GM23338 (cell line): ENCODE data around the gene MLC1. TPM values are rescaled to one million over a fixed set of nuclear protein-coding genes. Genes with fewer than 3 reads are reported as not detected.

Experiments
- ATAC-seq: fragments of 200-7000 bp; cut with Tn5 transposase; 3 replicates; pipeline ENCODE4 v1.9.1; 2020
- DNase-seq: peaks from one replicate; pipeline ENCODE4 v3.0.0-alpha.2; 2015; ENCODE audit warnings: low spot score
- H2AFZ ChIP-seq: fragments of 200-600 bp; sonication (generic); 2 replicates; pipeline ENCODE4 v1.8.0; 2016; ENCODE audit warnings: antibody characterized with exemption, mild to moderate bottlenecking, moderate library complexity
- H3F3A ChIP-seq: fragments of 200-600 bp; sonication (generic); replicated peaks from 2 replicates; pipeline ENCODE4 v1.8.0; 2017; ENCODE audit warnings: antibody characterized with exemption, mixed run types, low read depth
- H3K27ac ChIP-seq: fragments of 200-600 bp; sonication (generic); 2 replicates; pipeline ENCODE4 v1.6.1; 2016; ENCODE audit warnings: low read depth
- H3K27me3 ChIP-seq: fragments of 200-600 bp; sonication (generic); 2 replicates; pipeline ENCODE4 v1.8.0; 2016; ENCODE audit warnings: mild to moderate bottlenecking, mixed run types, moderate library complexity; ENCODE audit not compliant: insufficient read depth
- H3K36me3 ChIP-seq: fragments of 200-600 bp; sonication (generic); 2 replicates; pipeline ENCODE4 v1.8.0; 2016; ENCODE audit warnings: mild to moderate bottlenecking; ENCODE audit not compliant: insufficient read depth
- H3K4me1 ChIP-seq: fragments of 200-600 bp; sonication (generic); 2 replicates; pipeline ENCODE4 v1.8.0; 2016; ENCODE audit warnings: mild to moderate bottlenecking, moderate library complexity; ENCODE audit not compliant: insufficient read depth
- H3K4me2 ChIP-seq: fragments of 200-600 bp; sonication (generic); 2 replicates; pipeline ENCODE4 v1.7.1; 2017; ENCODE audit warnings: mixed run types
- H3K4me3 ChIP-seq: fragments of 200-600 bp; sonication (generic); 2 replicates; pipeline ENCODE4 v1.6.1; 2016; ENCODE audit warnings: mixed run types
- H3K79me2 ChIP-seq: fragments of 200-600 bp; sonication (generic); replicated peaks from 2 replicates; pipeline ENCODE4 v1.8.0; 2017; ENCODE audit warnings: mild to moderate bottlenecking; ENCODE audit not compliant: insufficient read depth
- H3K9me2 ChIP-seq: fragments of 200-600 bp; sonication (generic); 2 replicates; pipeline ENCODE4 v1.8.0; 2017; ENCODE audit not compliant: insufficient read depth
- H4K20me1 ChIP-seq: fragments of 200-600 bp; sonication (generic); replicated peaks from 2 replicates; pipeline ENCODE4 v1.8.0; 2017; ENCODE audit warnings: mild to moderate bottlenecking; ENCODE audit not compliant: insufficient read depth
- H3K27ac Mint-ChIP-seq: 2 replicates; pipeline ENCODE4 v1.8.0; 2020; ENCODE audit warnings: inconsistent platforms, mild to moderate bottlenecking, moderate library complexity, mixed read lengths
- H3K27me3 Mint-ChIP-seq: 3 replicates; pipeline ENCODE4 v1.8.0; 2022; ENCODE audit warnings: low read depth, mild to moderate bottlenecking, moderate library complexity, mixed read lengths, inconsistent platforms; ENCODE audit not compliant: insufficient read depth, poor library complexity
- H3K36me3 Mint-ChIP-seq: 3 replicates; pipeline ENCODE4 v1.8.0; 2021; ENCODE audit warnings: low read depth, mild to moderate bottlenecking, inconsistent platforms, moderate library complexity, mixed read lengths
- H3K4me1 Mint-ChIP-seq: 3 replicates; pipeline ENCODE4 v1.8.0; 2020; ENCODE audit warnings: mild to moderate bottlenecking, inconsistent platforms, mixed read lengths
- H3K4me3 Mint-ChIP-seq: 3 replicates; pipeline ENCODE4 v1.8.0; 2021; ENCODE audit warnings: moderate library complexity, mild to moderate bottlenecking, inconsistent platforms, mixed read lengths
- H3K9me3 Mint-ChIP-seq: 3 replicates; pipeline ENCODE4 v1.8.0; 2020; ENCODE audit warnings: moderate library complexity, mild to moderate bottlenecking, inconsistent platforms, mixed read lengths
- CREB1 ChIP-seq: fragments of 250-450 bp; sonication (Bioruptor Pico); IDR thresholded peaks from 2 replicates; pipeline ENCODE4 v1.5.0; 2020; ENCODE audit warnings: low read depth, mild to moderate bottlenecking, moderate library complexity
- EZH2 ChIP-seq: fragments of 200-600 bp; sonication (generic); IDR thresholded peaks from one replicate; pipeline ENCODE4 v1.8.0; 2017; ENCODE audit warnings: antibody characterized with exemption, mild to moderate bottlenecking, low read depth; ENCODE audit not compliant: unreplicated experiment
- EZH2phosphoT487 ChIP-seq: fragments of 200-600 bp; sonication (generic); IDR thresholded peaks from one replicate; pipeline ENCODE4 v1.8.1; 2018; ENCODE audit warnings: antibody characterized with exemption; ENCODE audit not compliant: unreplicated experiment
- JUNB ChIP-seq: IDR thresholded peaks from one replicate; pipeline ENCODE4 v1.6.1; 2016; ENCODE audit warnings: antibody characterized with exemption; ENCODE audit not compliant: unreplicated experiment
- NANOG ChIP-seq: IDR thresholded peaks from 2 replicates; pipeline ENCODE4 v1.6.1; 2016; ENCODE audit warnings: antibody characterized with exemption, borderline replicate concordance
- POLR2AphosphoS5 ChIP-seq: IDR thresholded peaks from 2 replicates; pipeline ENCODE4 v1.6.1; 2016; ENCODE audit warnings: antibody characterized with exemption, low read depth
- STAT1 ChIP-seq: IDR thresholded peaks from one replicate; pipeline ENCODE4 v1.6.1; 2016; ENCODE audit warnings: antibody characterized with exemption; ENCODE audit not compliant: unreplicated experiment
- polyA plus RNA-seq: library from polyadenylated mRNA; unstranded; fragments of >200 nt; fragmentation: Nextera tagmentation; extraction: Ambion mirVana; gene quantifications from 2 replicates; pipeline ENCODE4 v1.2.1, GENCODE V29; 2016
- total RNA-seq: library from RNA; depleted of rRNA; stranded (reverse); fragments of >200 nt; shearing (Covaris generic); gene quantifications from 2 replicates; pipeline ENCODE4 v1.2.3, GENCODE V29; 2014
- TF ChIP-seq, protein P1 (sequence below): fragments of 250-450 bp; sonication (Bioruptor Pico); IDR thresholded peaks from 2 replicates; pipeline ENCODE4 v1.5.0; 2020; ENCODE audit warnings: mild to moderate bottlenecking, moderate library complexity
- TF ChIP-seq, protein P2 (sequence below), 2 experiments: fragments of 200-600 bp in 1 of 2; sonication (generic) in 1 of 2; conservative IDR thresholded peaks; 2 replicates each; pipeline versions ENCODE4 v1.5.1 to v1.6.1; 2016 to 2017; ENCODE audit warnings: antibody characterized with exemption in 2 of 2, low read depth in 2 of 2, mild to moderate bottlenecking in 2 of 2, moderate library complexity in 1 of 2
- TF ChIP-seq, protein P3 (sequence below): IDR thresholded peaks from one replicate; pipeline ENCODE4 v1.6.1; 2018; ENCODE audit warnings: antibody characterized with exemption; ENCODE audit not compliant: unreplicated experiment

The MLC1 gene
- total and polyA plus RNA-seq, 2 experiments from 2014 or later, result not detected

DNA sequence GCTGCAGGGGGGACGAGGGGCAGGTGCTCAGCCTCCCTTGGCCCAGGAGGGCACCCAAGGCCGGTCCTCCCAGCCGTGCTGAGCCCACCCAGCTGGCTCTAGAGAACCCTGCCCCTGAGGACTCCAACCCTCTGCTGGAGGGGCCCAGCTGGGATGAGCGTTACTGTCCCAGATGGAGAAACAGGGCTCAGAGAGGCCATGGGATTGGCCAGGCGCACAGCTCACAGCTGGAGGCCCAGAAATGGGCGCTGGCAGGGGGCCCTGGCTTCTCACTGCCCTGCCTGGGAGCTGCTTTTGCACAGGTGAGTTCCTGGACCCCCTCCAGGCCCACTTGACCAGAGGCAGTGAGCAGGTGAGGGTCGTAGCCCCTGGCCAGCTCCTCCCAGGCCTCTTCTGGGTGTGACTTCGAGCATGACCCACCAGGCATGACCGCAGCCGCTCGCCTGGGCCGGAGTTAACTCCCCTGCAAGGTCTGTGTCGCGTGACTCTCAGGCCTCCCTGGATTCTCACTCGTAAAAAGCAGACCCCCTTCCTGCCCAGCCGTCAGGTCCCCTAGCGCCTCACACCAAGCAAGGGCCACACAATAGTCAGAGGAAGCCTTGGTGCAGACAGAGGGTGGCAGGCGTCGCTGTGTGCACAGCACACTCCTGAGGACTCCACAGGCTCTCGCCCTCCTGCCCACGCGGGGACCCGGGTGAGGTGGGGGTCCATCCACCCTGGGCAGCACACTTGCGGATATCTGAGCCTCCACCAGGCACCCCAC lies 52.9 kb downstream of the MLC1 start:
- H3K4me3 ChIP-seq, result no peak overlapping the region
- TF ChIP-seq POLR2AphosphoS5, result no peak
- no peak for TF ChIP-seq EZH2
- TF ChIP-seq, protein P1, sequence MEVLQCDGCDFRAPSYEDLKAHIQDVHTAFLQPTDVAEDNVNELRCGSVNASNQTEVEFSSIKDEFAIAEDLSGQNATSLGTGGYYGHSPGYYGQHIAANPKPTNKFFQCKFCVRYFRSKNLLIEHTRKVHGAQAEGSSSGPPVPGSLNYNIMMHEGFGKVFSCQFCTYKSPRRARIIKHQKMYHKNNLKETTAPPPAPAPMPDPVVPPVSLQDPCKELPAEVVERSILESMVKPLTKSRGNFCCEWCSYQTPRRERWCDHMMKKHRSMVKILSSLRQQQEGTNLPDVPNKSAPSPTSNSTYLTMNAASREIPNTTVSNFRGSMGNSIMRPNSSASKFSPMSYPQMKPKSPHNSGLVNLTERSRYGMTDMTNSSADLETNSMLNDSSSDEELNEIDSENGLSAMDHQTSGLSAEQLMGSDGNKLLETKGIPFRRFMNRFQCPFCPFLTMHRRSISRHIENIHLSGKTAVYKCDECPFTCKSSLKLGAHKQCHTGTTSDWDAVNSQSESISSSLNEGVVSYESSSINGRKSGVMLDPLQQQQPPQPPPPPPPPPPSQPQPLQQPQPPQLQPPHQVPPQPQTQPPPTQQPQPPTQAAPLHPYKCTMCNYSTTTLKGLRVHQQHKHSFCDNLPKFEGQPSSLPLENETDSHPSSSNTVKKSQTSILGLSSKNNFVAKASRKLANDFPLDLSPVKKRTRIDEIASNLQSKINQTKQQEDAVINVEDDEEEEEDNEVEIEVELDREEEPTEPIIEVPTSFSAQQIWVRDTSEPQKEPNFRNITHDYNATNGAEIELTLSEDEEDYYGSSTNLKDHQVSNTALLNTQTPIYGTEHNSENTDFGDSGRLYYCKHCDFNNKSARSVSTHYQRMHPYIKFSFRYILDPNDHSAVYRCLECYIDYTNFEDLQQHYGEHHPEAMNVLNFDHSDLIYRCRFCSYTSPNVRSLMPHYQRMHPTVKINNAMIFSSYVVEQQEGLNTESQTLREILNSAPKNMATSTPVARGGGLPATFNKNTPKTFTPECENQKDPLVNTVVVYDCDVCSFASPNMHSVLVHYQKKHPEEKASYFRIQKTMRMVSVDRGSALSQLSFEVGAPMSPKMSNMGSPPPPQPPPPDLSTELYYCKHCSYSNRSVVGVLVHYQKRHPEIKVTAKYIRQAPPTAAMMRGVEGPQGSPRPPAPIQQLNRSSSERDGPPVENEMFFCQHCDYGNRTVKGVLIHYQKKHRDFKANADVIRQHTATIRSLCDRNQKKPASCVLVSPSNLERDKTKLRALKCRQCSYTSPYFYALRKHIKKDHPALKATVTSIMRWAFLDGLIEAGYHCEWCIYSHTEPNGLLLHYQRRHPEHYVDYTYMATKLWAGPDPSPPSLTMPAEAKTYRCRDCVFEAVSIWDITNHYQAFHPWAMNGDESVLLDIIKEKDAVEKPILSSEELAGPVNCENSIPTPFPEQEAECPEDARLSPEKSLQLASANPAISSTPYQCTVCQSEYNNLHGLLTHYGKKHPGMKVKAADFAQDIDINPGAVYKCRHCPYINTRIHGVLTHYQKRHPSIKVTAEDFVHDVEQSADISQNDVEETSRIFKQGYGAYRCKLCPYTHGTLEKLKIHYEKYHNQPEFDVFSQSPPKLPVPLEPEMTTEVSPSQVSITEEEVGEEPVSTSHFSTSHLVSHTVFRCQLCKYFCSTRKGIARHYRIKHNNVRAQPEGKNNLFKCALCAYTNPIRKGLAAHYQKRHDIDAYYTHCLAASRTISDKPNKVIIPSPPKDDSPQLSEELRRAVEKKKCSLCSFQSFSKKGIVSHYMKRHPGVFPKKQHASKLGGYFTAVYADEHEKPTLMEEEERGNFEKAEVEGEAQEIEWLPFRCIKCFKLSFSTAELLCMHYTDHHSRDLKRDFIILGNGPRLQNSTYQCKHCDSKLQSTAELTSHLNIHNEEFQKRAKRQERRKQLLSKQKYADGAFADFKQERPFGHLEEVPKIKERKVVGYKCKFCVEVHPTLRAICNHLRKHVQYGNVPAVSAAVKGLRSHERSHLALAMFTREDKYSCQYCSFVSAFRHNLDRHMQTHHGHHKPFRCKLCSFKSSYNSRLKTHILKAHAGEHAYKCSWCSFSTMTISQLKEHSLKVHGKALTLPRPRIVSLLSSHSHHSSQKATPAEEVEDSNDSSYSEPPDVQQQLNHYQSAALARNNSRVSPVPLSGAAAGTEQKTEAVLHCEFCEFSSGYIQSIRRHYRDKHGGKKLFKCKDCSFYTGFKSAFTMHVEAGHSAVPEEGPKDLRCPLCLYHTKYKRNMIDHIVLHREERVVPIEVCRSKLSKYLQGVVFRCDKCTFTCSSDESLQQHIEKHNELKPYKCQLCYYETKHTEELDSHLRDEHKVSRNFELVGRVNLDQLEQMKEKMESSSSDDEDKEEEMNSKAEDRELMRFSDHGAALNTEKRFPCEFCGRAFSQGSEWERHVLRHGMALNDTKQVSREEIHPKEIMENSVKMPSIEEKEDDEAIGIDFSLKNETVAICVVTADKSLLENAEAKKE (CRISPR knock-in tag), result no peak
- no peak for TF ChIP-seq JUNB
- no peak for TF ChIP-seq NANOG
- TF ChIP-seq STAT1, result no peak
- TF ChIP-seq, protein P2, sequence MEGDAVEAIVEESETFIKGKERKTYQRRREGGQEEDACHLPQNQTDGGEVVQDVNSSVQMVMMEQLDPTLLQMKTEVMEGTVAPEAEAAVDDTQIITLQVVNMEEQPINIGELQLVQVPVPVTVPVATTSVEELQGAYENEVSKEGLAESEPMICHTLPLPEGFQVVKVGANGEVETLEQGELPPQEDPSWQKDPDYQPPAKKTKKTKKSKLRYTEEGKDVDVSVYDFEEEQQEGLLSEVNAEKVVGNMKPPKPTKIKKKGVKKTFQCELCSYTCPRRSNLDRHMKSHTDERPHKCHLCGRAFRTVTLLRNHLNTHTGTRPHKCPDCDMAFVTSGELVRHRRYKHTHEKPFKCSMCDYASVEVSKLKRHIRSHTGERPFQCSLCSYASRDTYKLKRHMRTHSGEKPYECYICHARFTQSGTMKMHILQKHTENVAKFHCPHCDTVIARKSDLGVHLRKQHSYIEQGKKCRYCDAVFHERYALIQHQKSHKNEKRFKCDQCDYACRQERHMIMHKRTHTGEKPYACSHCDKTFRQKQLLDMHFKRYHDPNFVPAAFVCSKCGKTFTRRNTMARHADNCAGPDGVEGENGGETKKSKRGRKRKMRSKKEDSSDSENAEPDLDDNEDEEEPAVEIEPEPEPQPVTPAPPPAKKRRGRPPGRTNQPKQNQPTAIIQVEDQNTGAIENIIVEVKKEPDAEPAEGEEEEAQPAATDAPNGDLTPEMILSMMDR (conservative IDR thresholded peaks at IDR 0.05; ENCODE audit: low read depth in 2 of 2), result no peak
- TF ChIP-seq CREB1 (CRISPR knock-in tag), result no peak
- TF ChIP-seq EZH2phosphoT487, result no peak
- TF ChIP-seq, protein P3, sequence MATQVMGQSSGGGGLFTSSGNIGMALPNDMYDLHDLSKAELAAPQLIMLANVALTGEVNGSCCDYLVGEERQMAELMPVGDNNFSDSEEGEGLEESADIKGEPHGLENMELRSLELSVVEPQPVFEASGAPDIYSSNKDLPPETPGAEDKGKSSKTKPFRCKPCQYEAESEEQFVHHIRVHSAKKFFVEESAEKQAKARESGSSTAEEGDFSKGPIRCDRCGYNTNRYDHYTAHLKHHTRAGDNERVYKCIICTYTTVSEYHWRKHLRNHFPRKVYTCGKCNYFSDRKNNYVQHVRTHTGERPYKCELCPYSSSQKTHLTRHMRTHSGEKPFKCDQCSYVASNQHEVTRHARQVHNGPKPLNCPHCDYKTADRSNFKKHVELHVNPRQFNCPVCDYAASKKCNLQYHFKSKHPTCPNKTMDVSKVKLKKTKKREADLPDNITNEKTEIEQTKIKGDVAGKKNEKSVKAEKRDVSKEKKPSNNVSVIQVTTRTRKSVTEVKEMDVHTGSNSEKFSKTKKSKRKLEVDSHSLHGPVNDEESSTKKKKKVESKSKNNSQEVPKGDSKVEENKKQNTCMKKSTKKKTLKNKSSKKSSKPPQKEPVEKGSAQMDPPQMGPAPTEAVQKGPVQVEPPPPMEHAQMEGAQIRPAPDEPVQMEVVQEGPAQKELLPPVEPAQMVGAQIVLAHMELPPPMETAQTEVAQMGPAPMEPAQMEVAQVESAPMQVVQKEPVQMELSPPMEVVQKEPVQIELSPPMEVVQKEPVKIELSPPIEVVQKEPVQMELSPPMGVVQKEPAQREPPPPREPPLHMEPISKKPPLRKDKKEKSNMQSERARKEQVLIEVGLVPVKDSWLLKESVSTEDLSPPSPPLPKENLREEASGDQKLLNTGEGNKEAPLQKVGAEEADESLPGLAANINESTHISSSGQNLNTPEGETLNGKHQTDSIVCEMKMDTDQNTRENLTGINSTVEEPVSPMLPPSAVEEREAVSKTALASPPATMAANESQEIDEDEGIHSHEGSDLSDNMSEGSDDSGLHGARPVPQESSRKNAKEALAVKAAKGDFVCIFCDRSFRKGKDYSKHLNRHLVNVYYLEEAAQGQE, result no peak
- no peaks in the 10 kb centered on the region for H3K9me3 Mint-ChIP-seq
- no peaks in the 10 kb centered on the region for H3K4me1 ChIP-seq
- no peaks in the 10 kb centered on the region for H3K4me1 Mint-ChIP-seq
- no peaks in the 10 kb centered on the region for H3F3A ChIP-seq
- no peaks in the 10 kb centered on the region for H3K79me2 ChIP-seq
- no peak for ATAC-seq
- no peak overlapping the region for H3K4me3 Mint-ChIP-seq
- peaks cover 17% of the 10 kb centered on the region; the same call in 1 of the 2 replicates for H3K27me3 ChIP-seq
- no peaks in the 10 kb centered on the region for H3K36me3 ChIP-seq
- no peaks in the 10 kb centered on the region for H4K20me1 ChIP-seq
- no peaks in the 10 kb centered on the region for H3K9me2 ChIP-seq
- H3K27ac ChIP-seq, result no peak overlapping the region
- peaks cover 15% of the 10 kb centered on the region for H3K27me3 Mint-ChIP-seq
- DNase-seq, result no peak
- H3K27ac Mint-ChIP-seq, result no peak overlapping the region
- no peak overlapping the region for H3K4me2 ChIP-seq
- H3K36me3 Mint-ChIP-seq, result no peaks in the 10 kb centered on the region
- no peak overlapping the region for H2AFZ ChIP-seq
